K562 (cell line): ENCODE data around the gene THAP12. TPM values are rescaled to one million over a fixed set of nuclear protein-coding genes. Genes with fewer than 3 reads are reported as not detected.
A peak's percentile ranks its signal among the peaks of the same experiment; 100 is the strongest.

ENCODE experiments used
- ADNP ChIP-seq: fragments of 200-800 bp; sonication (Bioruptor generic); IDR thresholded peaks from 2 replicates; pipeline ENCODE4 v1.6.1; 2016; ENCODE audit warnings: missing genetic modification characterization, missing compliant biosample characterization
- CEBPB ChIP-seq: fragments of 450-650 bp; IDR thresholded peaks from 2 replicates; pipeline ENCODE4 v1.6.1; 2016; ENCODE audit warnings: missing genetic modification characterization, missing compliant biosample characterization
- CEBPG ChIP-seq, 3 experiments: fragments of 200-800 bp in 1 of 3; sonication (Bioruptor generic) in 1 of 3; sonication (generic) in 1 of 3; formaldehyde crosslinking in 1 of 3; IDR thresholded peaks in 2 of 3; conservative IDR thresholded peaks in 1 of 3; 2 replicates each; pipeline versions ENCODE4 v1.6.1 to v1.8.0; 2016 to 2022; ENCODE audit warnings: missing compliant biosample characterization in 2 of 3, missing genetic modification characterization in 2 of 3, mild to moderate bottlenecking in 1 of 3, missing genetic modification reagents in 1 of 3
- ZEB2 ChIP-seq: fragments of 450-650 bp; IDR thresholded peaks from 2 replicates; pipeline ENCODE4 v1.6.1; 2016
- ZNF224 ChIP-seq: sonication (generic); formaldehyde crosslinking; IDR thresholded peaks from 2 replicates; pipeline ENCODE4 v1.8.0; 2022; ENCODE audit warnings: mild to moderate bottlenecking, missing genetic modification reagents
- ZNF445 ChIP-seq: fragments of 250-450 bp; sonication (Bioruptor Pico); IDR thresholded peaks from 2 replicates; pipeline ENCODE4 v1.4.0; 2020; ENCODE audit warnings: low read depth, mild to moderate bottlenecking, moderate library complexity
- polyA plus RNA-seq, 8 experiments: library from polyadenylated mRNA; depleted of rRNA in 4 of 8; stranded (reverse) in 5 of 8; unstranded in 3 of 8; fragments of >200 nt; fragmentation: Nextera tagmentation in 2 of 8; fragmentation: Illumina TruSeq in 1 of 8; extraction: Ambion mirVana in 2 of 8; extraction: Trizol in 1 of 8; gene quantifications; 2 replicates each; pipeline versions ENCODE4 v1.2.1 to v1.2.3, GENCODE V29; 2011 to 2014; ENCODE audit warnings: inconsistent platforms in 1 of 8, missing spikeins in 1 of 8
- total RNA-seq, 7 experiments: library from RNA; depleted of rRNA in 6 of 7; stranded (reverse); fragments of >200 nt in 6 of 7; fragmentation: Illumina TruSeq in 2 of 7; extraction: Trizol in 2 of 7; gene quantifications; 2 replicates each; pipeline versions ENCODE4 v1.2.1 to v1.2.3, GENCODE V29; 2011 to 2021; ENCODE audit warnings: low replicate concordance in 1 of 7
- TF ChIP-seq, protein P1 (sequence below): sonication (generic); formaldehyde crosslinking; IDR thresholded peaks from 2 replicates; pipeline ENCODE4 v1.8.1; 2023; ENCODE audit warnings: mild to moderate bottlenecking, missing genetic modification reagents
- TF ChIP-seq, protein P2 (sequence below): fragments of 450-650 bp; IDR thresholded peaks from 2 replicates; pipeline ENCODE4 v1.6.1; 2018; ENCODE audit warnings: mild to moderate bottlenecking, low read depth; ENCODE audit not compliant: partially characterized antibody
- TF ChIP-seq, protein P3 (sequence below): fragments of 250-450 bp; sonication (Bioruptor Pico); IDR thresholded peaks from 2 replicates; pipeline ENCODE4 v1.5.1; 2021; ENCODE audit warnings: mild to moderate bottlenecking
- TF ChIP-seq, protein P4 (sequence below): sonication (generic); formaldehyde crosslinking; IDR thresholded peaks from 2 replicates; pipeline ENCODE4 v1.8.0; 2022; ENCODE audit warnings: mild to moderate bottlenecking, missing genetic modification reagents, borderline replicate concordance
- TF ChIP-seq, protein P5 (sequence below): sonication (generic); formaldehyde crosslinking; IDR thresholded peaks from 2 replicates; pipeline ENCODE4 v1.8.0; 2023; ENCODE audit warnings: mild to moderate bottlenecking, missing genetic modification reagents
- TF ChIP-seq, protein P6 (sequence below): fragments of 250-450 bp; sonication (Bioruptor Pico); IDR thresholded peaks from 2 replicates; pipeline ENCODE4 v1.8.0; 2021; ENCODE audit warnings: moderate library complexity, mild to moderate bottlenecking, inconsistent platforms

The THAP12 gene
- total and polyA plus RNA-seq, 9 of the 15 experiments (the other 6 are each of a cell fraction or from before 2014, with no cell fraction given), result 28.1 to 103 (median 57.8) TPM

DNA sequence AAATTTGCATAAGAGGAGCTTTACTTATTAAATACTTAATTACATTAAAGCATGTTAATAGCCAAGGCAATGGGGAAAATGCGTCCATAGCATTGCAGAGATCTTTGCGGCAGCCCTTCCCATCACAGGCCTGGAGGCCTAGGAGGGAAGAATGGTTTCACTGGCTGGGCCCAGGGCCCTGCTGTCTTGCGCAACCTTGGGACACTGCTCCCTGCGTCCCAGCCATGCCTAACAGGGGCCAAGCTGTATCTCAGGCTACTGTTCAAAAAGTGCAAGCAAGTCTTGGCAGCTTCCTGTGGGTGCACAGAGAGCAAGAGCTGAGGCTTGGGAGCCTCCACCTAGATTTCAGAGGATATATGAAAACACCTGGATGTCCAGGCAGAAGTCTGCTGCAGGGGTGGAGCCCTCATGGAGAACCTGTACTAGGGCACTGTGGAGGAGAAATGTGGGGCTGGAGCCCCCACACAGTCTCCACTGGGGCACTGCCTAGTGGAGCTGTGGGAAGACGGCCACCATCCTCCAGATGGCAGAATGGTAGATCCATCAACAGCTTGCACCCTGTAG is 46.0 kb downstream of the THAP12 start (continued):
- TF ChIP-seq, protein P1, sequence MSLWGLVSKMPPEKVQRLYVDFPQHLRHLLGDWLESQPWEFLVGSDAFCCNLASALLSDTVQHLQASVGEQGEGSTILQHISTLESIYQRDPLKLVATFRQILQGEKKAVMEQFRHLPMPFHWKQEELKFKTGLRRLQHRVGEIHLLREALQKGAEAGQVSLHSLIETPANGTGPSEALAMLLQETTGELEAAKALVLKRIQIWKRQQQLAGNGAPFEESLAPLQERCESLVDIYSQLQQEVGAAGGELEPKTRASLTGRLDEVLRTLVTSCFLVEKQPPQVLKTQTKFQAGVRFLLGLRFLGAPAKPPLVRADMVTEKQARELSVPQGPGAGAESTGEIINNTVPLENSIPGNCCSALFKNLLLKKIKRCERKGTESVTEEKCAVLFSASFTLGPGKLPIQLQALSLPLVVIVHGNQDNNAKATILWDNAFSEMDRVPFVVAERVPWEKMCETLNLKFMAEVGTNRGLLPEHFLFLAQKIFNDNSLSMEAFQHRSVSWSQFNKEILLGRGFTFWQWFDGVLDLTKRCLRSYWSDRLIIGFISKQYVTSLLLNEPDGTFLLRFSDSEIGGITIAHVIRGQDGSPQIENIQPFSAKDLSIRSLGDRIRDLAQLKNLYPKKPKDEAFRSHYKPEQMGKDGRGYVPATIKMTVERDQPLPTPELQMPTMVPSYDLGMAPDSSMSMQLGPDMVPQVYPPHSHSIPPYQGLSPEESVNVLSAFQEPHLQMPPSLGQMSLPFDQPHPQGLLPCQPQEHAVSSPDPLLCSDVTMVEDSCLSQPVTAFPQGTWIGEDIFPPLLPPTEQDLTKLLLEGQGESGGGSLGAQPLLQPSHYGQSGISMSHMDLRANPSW (CRISPR knock-in tag), result no peak
- TF ChIP-seq CEBPG (CRISPR knock-in tag; IDR thresholded peaks at IDR 0.05) (peak; percentile 71), CEBPG (tag; conservative IDR thresholded peaks at IDR 0.05 in 1 of 2, IDR thresholded peaks at IDR 0.05 in 1 of 2) (peak; percentile 48 to 65; a peak in 3 of 4 replicates), ADNP (tag) (no peak), ZEB2 (peak; percentile 50; the same call in 1 of the 2 replicates), ZNF224 (CRISPR knock-in tag) (no peak), ZNF445 (CRISPR knock-in tag) (no peak), CEBPB (tag) (peak; percentile 92)
- TF ChIP-seq, protein P2, sequence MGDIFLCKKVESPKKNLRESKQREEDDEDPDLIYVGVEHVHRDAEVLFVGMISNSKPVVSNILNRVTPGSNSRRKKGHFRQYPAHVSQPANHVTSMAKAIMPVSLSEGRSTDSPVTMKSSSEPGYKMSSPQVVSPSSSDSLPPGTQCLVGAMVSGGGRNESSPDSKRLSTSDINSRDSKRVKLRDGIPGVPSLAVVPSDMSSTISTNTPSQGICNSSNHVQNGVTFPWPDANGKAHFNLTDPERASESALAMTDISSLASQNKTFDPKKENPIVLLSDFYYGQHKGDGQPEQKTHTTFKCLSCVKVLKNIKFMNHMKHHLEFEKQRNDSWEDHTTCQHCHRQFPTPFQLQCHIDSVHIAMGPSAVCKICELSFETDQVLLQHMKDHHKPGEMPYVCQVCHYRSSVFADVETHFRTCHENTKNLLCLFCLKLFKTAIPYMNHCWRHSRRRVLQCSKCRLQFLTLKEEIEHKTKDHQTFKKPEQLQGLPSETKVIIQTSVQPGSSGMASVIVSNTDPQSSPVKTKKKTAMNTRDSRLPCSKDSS, result peak; percentile 94
- TF ChIP-seq, protein P3, sequence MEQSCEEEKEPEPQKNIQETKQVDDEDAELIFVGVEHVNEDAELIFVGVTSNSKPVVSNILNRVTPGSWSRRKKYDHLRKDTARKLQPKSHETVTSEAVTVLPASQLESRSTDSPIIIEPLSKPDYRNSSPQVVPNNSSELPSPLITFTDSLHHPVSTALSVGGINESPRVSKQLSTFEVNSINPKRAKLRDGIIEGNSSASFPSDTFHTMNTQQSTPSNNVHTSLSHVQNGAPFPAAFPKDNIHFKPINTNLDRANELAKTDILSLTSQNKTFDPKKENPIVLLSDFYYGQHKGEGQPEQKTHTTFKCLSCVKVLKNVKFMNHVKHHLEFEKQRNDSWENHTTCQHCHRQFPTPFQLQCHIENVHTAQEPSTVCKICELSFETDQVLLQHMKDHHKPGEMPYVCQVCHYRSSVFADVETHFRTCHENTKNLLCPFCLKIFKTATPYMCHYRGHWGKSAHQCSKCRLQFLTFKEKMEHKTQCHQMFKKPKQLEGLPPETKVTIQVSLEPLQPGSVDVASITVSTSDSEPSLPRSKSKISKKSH, result 0 out of 2 replicates have a peak, but pooled peaks have one; percentile 66
- TF ChIP-seq, protein P4, sequence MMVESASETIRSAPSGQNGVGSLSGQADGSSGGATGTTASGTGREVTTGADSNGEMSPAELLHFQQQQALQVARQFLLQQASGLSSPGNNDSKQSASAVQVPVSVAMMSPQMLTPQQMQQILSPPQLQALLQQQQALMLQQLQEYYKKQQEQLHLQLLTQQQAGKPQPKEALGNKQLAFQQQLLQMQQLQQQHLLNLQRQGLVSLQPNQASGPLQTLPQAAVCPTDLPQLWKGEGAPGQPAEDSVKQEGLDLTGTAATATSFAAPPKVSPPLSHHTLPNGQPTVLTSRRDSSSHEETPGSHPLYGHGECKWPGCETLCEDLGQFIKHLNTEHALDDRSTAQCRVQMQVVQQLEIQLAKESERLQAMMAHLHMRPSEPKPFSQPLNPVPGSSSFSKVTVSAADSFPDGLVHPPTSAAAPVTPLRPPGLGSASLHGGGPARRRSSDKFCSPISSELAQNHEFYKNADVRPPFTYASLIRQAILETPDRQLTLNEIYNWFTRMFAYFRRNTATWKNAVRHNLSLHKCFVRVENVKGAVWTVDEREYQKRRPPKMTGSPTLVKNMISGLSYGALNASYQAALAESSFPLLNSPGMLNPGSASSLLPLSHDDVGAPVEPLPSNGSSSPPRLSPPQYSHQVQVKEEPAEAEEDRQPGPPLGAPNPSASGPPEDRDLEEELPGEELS (CRISPR knock-in tag), result no peak
- TF ChIP-seq, protein P5, sequence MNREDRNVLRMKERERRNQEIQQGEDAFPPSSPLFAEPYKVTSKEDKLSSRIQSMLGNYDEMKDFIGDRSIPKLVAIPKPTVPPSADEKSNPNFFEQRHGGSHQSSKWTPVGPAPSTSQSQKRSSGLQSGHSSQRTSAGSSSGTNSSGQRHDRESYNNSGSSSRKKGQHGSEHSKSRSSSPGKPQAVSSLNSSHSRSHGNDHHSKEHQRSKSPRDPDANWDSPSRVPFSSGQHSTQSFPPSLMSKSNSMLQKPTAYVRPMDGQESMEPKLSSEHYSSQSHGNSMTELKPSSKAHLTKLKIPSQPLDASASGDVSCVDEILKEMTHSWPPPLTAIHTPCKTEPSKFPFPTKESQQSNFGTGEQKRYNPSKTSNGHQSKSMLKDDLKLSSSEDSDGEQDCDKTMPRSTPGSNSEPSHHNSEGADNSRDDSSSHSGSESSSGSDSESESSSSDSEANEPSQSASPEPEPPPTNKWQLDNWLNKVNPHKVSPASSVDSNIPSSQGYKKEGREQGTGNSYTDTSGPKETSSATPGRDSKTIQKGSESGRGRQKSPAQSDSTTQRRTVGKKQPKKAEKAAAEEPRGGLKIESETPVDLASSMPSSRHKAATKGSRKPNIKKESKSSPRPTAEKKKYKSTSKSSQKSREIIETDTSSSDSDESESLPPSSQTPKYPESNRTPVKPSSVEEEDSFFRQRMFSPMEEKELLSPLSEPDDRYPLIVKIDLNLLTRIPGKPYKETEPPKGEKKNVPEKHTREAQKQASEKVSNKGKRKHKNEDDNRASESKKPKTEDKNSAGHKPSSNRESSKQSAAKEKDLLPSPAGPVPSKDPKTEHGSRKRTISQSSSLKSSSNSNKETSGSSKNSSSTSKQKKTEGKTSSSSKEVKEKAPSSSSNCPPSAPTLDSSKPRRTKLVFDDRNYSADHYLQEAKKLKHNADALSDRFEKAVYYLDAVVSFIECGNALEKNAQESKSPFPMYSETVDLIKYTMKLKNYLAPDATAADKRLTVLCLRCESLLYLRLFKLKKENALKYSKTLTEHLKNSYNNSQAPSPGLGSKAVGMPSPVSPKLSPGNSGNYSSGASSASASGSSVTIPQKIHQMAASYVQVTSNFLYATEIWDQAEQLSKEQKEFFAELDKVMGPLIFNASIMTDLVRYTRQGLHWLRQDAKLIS, result no peak
- TF ChIP-seq, protein P6, sequence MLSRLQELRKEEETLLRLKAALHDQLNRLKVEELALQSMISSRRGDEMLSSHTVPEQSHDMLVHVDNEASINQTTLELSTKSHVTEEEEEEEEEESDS (CRISPR knock-in tag), result no peak
